Measurements from ENCODE around the gene CSNK1G2.

Gene CSNK1G2

GRCh38 chr19:2018752-2019151 lies 77.8 kb downstream of the CSNK1G2 start:
- POLR2A ChIA-PET: interaction anchor here (0.6 to 0.7 kb wide), 2 partner anchors 14 to 150 kb away, joined by 6 read pairs; no protein-coding TSS in a partner anchor

GRCh38 chr19:2021453-2022140 lies 80.6 kb downstream of the CSNK1G2 start:
- POLR2A ChIA-PET: no interaction called here
- CTCF ChIA-PET: interaction anchor here (1.6 to 3.5 kb wide), 3 partner anchors 8 to 63 kb away, joined by 3 to 33 read pairs (median 13); no protein-coding TSS in a partner anchor

More at GRCh38 chr19:2018752-2019151, 77.8 kb downstream of the CSNK1G2 start:
- CTCF ChIA-PET: interaction anchor here (1.2 to 3.5 kb wide), 9 partner anchors 10 to 137 kb away, joined by 3 to 33 read pairs (median 5); no protein-coding TSS in a partner anchor
- TF ChIP-seq, protein P1, sequence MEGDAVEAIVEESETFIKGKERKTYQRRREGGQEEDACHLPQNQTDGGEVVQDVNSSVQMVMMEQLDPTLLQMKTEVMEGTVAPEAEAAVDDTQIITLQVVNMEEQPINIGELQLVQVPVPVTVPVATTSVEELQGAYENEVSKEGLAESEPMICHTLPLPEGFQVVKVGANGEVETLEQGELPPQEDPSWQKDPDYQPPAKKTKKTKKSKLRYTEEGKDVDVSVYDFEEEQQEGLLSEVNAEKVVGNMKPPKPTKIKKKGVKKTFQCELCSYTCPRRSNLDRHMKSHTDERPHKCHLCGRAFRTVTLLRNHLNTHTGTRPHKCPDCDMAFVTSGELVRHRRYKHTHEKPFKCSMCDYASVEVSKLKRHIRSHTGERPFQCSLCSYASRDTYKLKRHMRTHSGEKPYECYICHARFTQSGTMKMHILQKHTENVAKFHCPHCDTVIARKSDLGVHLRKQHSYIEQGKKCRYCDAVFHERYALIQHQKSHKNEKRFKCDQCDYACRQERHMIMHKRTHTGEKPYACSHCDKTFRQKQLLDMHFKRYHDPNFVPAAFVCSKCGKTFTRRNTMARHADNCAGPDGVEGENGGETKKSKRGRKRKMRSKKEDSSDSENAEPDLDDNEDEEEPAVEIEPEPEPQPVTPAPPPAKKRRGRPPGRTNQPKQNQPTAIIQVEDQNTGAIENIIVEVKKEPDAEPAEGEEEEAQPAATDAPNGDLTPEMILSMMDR (IDR thresholded peaks at IDR 0.05; ENCODE audit: control extremely low read depth, extremely low read depth, low read depth, missing control alignments): no peak
- no peak for DNase-seq (ENCODE audit: extremely low spot score)

DNA sequence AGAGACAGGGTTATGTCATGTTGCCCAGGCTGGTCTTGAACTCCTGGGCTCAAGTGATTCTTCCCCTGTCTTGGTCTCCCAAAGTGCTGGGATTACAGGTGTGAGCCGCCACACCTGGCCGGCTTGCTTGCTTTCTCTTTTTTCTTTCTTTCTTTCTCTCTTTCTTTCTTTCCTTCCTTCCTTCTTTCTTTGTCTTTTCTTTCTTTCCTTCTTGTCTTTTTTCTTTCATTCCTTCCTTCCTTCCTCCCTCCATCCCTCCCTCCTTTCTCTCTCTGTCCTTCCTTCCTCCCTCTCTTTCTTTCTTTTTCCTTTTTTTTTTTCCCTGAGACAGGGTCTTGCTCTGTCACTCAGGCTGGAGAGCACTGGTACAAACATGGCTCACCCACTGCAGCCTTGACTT lies 81.3 kb downstream of the CSNK1G2 start:
- POLR2A ChIA-PET: no interaction called here
- CTCF ChIA-PET: interaction anchor here (1.0 to 1.3 kb wide), 2 partner anchors 10 to 13 kb away, joined by 3 read pairs; no protein-coding TSS in a partner anchor
- TF ChIP-seq, protein P1 (IDR thresholded peaks at IDR 0.05; ENCODE audit: control extremely low read depth, extremely low read depth, low read depth, missing control alignments): no peak
- no peak for DNase-seq (ENCODE audit: extremely low spot score)

More at GRCh38 chr19:2021453-2022140, 80.6 kb downstream of the CSNK1G2 start:
- TF ChIP-seq, protein P1 (IDR thresholded peaks at IDR 0.05; ENCODE audit: control extremely low read depth, extremely low read depth, low read depth, missing control alignments): no peak
- no peak for DNase-seq (ENCODE audit: extremely low spot score)

DNA sequence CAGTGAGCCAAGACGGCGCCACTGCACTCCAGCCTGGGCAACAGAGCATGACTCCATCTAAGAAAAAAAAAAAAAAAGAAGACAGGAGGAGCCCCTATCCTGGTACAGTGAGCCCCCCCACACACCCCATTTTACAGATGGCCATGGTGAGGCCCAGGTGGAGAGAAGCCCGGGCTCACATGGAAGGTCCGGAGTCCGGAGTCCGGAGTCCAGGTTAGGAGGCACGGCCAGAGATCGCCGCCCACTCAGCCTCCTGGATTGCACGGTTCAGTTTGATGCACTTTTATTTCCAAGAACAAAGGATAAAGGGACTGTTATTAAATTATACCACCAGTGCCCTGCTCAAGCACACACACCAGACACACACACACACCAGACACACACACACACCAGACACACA lies 85.8 kb downstream of the CSNK1G2 start:
- TF ChIP-seq, protein P1 (IDR thresholded peaks at IDR 0.05; ENCODE audit: control extremely low read depth, extremely low read depth, low read depth, missing control alignments): no peak
- ChIA-PET CTCF (interaction anchor here (5.9 kb wide), 1 partner anchor 7 kb away, joined by 33 read pairs; no protein-coding TSS in a partner anchor), POLR2A (no interaction called here)
- no peak for DNase-seq (ENCODE audit: extremely low spot score)

- TF ChIP-seq, protein P1 (IDR thresholded peaks at IDR 0.05; ENCODE audit: control extremely low read depth, extremely low read depth, low read depth, missing control alignments): no peak
- no peak for DNase-seq (ENCODE audit: extremely low spot score)
- ChIA-PET CTCF (interaction anchor here (5.9 kb wide), 1 partner anchor 8 kb away, joined by 33 read pairs; no protein-coding TSS in a partner anchor), POLR2A (no interaction called here)
These were observed 86.4 kb downstream of the CSNK1G2 start for GRCh38 chr19:2027361-2027760.

Measured in GM10248 (cell line).